ENCODE results near the gene PRG3. TPM values are rescaled to one million over a fixed set of nuclear protein-coding genes. Genes with fewer than 3 reads are reported as not detected.
A peak's percentile ranks its signal among the peaks of the same experiment; 100 is the strongest.

PRG3 gene
- total RNA-seq, 1 donor from 2014 or later = not detected

DNA sequence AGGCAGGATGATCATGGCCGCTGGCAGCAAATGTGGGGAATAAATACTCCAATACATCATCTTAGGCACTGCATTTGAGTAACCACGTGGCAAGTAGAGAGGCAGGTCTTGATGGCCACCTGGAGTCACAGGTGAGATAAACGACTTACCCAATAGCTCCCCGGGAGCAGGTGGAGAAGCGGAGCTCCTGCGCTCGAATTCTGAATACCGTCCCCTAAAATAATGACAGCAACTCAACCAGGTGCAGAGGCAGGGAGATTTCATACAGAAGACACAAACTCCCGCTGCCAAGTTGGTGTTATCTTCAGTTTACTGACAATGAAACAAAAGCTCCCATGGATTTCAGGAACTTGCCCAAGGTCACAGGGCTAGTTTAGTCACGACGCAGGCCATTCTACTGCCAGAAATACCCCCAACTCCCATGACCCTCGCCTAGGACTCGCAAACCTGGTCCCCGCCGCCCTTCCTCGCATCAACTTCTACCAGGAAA is 45.5 kb upstream of the PRG3 start:
- Mint-ChIP-seq H3K27ac (ENCODE audit: unreplicated experiment) (no peak overlapping the region), H3K9me3 (ENCODE audit: unreplicated experiment) (peaks cover 3% of the 10 kb centered on the region), H3K4me3 (ENCODE audit: unreplicated experiment) (peak overlapping the region; percentile 77), H3K4me1 (ENCODE audit: low read depth, unreplicated experiment) (peaks cover 3% of the 10 kb centered on the region), H3K36me3 (ENCODE audit: unreplicated experiment) (no peaks in the 10 kb centered on the region), H3K27me3 (ENCODE audit: unreplicated experiment) (peaks cover 3% of the 10 kb centered on the region)
- no peak for DNase-seq
- TF ChIP-seq, protein P1, sequence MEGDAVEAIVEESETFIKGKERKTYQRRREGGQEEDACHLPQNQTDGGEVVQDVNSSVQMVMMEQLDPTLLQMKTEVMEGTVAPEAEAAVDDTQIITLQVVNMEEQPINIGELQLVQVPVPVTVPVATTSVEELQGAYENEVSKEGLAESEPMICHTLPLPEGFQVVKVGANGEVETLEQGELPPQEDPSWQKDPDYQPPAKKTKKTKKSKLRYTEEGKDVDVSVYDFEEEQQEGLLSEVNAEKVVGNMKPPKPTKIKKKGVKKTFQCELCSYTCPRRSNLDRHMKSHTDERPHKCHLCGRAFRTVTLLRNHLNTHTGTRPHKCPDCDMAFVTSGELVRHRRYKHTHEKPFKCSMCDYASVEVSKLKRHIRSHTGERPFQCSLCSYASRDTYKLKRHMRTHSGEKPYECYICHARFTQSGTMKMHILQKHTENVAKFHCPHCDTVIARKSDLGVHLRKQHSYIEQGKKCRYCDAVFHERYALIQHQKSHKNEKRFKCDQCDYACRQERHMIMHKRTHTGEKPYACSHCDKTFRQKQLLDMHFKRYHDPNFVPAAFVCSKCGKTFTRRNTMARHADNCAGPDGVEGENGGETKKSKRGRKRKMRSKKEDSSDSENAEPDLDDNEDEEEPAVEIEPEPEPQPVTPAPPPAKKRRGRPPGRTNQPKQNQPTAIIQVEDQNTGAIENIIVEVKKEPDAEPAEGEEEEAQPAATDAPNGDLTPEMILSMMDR (IDR thresholded peaks at IDR 0.05; ENCODE audit: partially characterized antibody, unreplicated experiment) = no peak

DNA sequence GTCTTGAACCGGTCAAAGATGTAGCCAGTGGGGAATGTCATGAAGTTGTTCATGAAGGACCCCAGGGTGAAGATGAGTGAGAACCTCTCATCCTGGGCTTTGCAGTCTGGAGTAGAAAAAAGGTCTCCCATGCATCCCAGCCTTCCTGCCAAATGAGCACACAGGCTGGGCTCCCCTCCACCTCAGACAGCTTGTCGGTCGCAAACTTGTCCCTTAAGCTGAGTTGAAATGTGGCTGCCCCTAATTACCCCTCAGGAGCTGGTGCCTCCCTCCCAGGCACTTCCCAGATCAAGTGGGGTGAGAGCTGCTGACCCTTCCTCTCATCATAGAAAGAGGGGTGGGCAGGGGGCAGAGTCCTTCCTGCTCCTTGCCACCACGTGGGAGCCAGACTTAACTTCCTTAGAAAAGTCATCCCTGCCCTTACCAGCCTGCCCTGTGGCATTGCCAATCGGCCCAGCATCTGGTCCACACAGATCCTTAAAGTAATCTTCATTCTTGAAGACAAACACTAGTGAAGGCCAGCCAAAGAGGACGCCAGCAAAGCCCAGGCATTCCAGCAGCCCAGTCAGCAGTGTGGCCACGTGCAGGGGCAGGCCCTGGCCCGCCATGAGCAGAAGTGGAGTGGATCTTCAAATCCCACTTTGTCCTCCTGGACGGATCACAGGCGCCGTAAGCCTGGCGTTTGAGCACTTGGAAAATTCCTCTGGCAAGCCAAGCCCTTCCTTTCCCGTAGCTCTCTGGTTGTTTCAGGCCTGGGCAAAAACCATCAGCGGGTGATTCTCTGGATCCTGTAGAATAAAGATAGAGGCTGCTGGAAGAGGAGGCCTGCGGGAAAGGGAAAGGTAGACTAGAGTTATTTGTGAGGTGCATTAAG is 44.9 kb upstream of the PRG3 start:
- no peak overlapping the region for H3K27ac Mint-ChIP-seq (ENCODE audit: unreplicated experiment)
- H3K4me3 Mint-ChIP-seq (ENCODE audit: unreplicated experiment) = peak overlapping the region; percentile 77

DNA sequence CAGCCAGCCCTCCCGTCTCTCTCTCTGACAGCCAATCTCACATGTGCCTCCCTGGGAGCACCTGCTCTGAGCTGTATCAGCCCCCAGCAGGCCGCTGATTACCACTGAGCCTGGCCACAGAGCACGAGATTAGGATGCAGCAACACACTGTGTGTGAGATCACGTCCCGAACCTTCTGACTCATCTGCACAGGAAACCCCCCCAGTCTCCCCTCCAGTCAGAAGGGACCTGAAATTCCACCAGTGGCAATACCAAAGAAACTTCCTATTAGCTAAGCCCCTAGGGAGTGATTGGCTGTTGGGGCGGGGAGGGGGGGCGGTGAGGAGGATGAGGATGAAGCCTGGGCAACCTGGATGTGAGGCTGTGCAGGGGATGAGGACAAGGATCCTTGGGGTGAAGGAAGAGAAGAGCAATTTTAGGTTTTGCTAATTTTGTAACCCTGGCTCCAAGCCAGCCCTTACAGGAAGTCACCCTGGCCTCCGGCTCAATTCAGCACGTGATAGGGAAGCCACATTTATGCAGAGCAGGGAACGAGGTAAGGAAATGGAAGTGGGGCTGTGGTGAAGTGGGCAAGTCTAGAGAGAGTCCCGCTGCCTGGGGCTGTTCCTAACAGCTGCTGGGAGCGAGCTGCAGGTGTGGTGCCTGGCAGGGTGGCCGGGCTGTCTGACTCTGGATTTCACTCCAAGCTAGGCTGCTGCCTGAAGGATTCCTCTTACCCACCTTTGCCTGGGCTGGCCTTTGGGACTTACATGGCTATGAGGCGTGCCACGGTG is 44.0 kb upstream of the PRG3 start:
- no peak for DNase-seq
- H3K4me1 Mint-ChIP-seq (ENCODE audit: low read depth, unreplicated experiment) = peaks cover 2% of the 10 kb centered on the region
- H3K4me3 Mint-ChIP-seq (ENCODE audit: unreplicated experiment) = no peak overlapping the region
- H3K27me3 Mint-ChIP-seq (ENCODE audit: unreplicated experiment) = peaks cover 4% of the 10 kb centered on the region
- no peak overlapping the region for H3K27ac Mint-ChIP-seq (ENCODE audit: unreplicated experiment)
- TF ChIP-seq, protein P1 (IDR thresholded peaks at IDR 0.05; ENCODE audit: partially characterized antibody, unreplicated experiment) = no peak
- peaks cover 3% of the 10 kb centered on the region for H3K9me3 Mint-ChIP-seq (ENCODE audit: unreplicated experiment)
- H3K36me3 Mint-ChIP-seq (ENCODE audit: unreplicated experiment) = no peaks in the 10 kb centered on the region

More for the DNA sequence above, 44.9 kb upstream of the PRG3 start:
- Mint-ChIP-seq H3K27me3 (ENCODE audit: unreplicated experiment) (peaks cover 3% of the 10 kb centered on the region), H3K9me3 (ENCODE audit: unreplicated experiment) (peaks cover 3% of the 10 kb centered on the region), H3K4me1 (ENCODE audit: low read depth, unreplicated experiment) (peaks cover 3% of the 10 kb centered on the region), H3K36me3 (ENCODE audit: unreplicated experiment) (no peaks in the 10 kb centered on the region)
- TF ChIP-seq, protein P1 (IDR thresholded peaks at IDR 0.05; ENCODE audit: partially characterized antibody, unreplicated experiment) = no peak
- DNase-seq = no peak

DNA sequence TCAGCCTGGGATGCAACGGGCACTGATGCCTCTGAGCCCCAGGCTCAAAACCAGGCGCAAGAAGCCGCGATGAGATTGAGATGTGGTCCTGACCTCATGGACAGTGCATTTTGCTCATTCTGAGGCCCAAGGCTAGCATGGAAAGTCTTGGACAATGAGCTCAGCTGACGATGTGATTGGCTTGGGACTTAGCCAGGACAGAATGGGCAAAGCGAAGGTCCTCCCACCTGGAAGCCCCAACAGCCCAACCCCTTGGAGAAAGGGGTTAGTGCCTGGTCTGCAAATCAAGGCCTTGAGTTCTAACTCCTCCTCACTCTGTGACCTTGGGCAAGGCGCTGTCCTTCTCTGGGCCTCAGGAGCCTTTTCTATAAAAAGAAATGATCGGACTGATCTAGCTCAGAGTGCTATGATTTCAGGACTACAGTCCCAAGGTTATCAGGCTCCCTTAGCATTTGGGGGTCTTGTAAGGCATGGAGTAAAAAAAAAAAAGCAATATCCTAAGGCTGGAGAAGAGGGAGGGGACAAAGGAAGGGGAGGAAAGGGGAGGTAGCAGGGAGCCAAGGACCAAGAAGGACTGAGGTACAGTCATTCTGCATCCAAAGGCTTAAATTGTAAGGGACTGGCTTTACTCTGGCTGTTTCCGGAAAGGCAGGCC is 43.3 kb upstream of the PRG3 start:
- Mint-ChIP-seq H3K36me3 (ENCODE audit: unreplicated experiment) (no peaks in the 10 kb centered on the region), H3K27ac (ENCODE audit: unreplicated experiment) (no peak overlapping the region), H3K4me3 (ENCODE audit: unreplicated experiment) (no peak overlapping the region), H3K9me3 (ENCODE audit: unreplicated experiment) (peaks cover 3% of the 10 kb centered on the region), H3K27me3 (ENCODE audit: unreplicated experiment) (peaks cover 4% of the 10 kb centered on the region), H3K4me1 (ENCODE audit: low read depth, unreplicated experiment) (peaks cover 1% of the 10 kb centered on the region)
- TF ChIP-seq, protein P1 (IDR thresholded peaks at IDR 0.05; ENCODE audit: partially characterized antibody, unreplicated experiment) = no peak
- DNase-seq = no peak

Data from glutamatergic neuron (in vitro differentiated cells).